Uterus (tissue), 2 donors: Measurements from ENCODE around the gene MEF2A.

Experiments
- POLR2A ChIP-seq, 2 donors: fragments of 450-650 bp; IDR thresholded peaks; one replicate each; pipeline ENCODE4 v1.6.1; 2016; ENCODE audit warnings: antibody characterized with exemption in 2 of 2, mild to moderate bottlenecking in 1 of 2, moderate library complexity in 1 of 2
- TF ChIP-seq, protein P1 (sequence below), 4 experiments: fragments of 200-600 bp in 2 of 4; fragments of 450-650 bp in 2 of 4; sonication (generic) in 2 of 4; IDR thresholded peaks; one replicate each; pipeline ENCODE4 v1.5.1; 2016 to 2019; ENCODE audit warnings: antibody characterized with exemption in 4 of 4, mild to moderate bottlenecking in 2 of 4, moderate library complexity in 1 of 4

DNA sequence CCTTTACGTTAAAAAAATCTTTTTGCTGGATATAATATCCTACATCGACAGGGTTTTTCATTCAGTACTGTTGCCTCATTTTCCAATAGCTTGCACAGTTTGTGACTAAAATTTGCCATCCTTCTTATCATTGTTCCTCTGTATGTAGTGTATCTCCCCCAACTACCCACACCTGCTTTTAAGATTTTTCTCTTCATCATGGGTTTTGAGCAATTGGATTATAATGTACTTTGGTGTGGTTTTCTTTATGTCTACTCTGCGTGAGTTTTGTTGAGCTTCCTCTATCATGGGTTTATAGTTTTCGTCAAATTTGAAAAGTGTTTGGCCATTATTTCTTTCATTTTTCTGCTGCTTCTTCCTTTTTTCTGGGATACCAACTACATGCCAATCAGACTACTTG, 39.6 kb upstream of the MEF2A start:
- TF ChIP-seq POLR2A (IDR thresholded peaks at IDR 0.05): no peak
- TF ChIP-seq, protein P1, sequence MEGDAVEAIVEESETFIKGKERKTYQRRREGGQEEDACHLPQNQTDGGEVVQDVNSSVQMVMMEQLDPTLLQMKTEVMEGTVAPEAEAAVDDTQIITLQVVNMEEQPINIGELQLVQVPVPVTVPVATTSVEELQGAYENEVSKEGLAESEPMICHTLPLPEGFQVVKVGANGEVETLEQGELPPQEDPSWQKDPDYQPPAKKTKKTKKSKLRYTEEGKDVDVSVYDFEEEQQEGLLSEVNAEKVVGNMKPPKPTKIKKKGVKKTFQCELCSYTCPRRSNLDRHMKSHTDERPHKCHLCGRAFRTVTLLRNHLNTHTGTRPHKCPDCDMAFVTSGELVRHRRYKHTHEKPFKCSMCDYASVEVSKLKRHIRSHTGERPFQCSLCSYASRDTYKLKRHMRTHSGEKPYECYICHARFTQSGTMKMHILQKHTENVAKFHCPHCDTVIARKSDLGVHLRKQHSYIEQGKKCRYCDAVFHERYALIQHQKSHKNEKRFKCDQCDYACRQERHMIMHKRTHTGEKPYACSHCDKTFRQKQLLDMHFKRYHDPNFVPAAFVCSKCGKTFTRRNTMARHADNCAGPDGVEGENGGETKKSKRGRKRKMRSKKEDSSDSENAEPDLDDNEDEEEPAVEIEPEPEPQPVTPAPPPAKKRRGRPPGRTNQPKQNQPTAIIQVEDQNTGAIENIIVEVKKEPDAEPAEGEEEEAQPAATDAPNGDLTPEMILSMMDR (IDR thresholded peaks at IDR 0.05): no peak
